Measurements from ENCODE around the gene HNRNPR. TPM values are rescaled to one million over a fixed set of nuclear protein-coding genes. Genes with fewer than 3 reads are reported as not detected.
"Not testable (repeated sequence)": the region's sequence is repeated elsewhere in the genome, so short reads cannot be mapped to it uniquely, and the experiment has no call there.

HNRNPR gene
- polyA plus RNA-seq, 3 donors: 253 to 295 (median 288) TPM

- not testable (repeated sequence) for DNase-seq (ENCODE audit: low read depth in 3 of 3, low spot score in 2 of 3)
Measured at GRCh38 chr1:23258082-23258481, 86.0 kb downstream of the HNRNPR start.

GRCh38 chr1:23257371-23257770 lies 86.7 kb downstream of the HNRNPR start:
- DNase-seq (ENCODE audit: low read depth in 3 of 3, low spot score in 2 of 3): not testable (repeated sequence)

Other genes with a start within 250 kb of the HNRNPR start
- gene LUZP1, start 175.4 kb downstream of the HNRNPR start, polyA plus RNA-seq (ENCODE audit: insufficient read length in 3 of 3): 10 to 100 TPM; 31.1 to 36.4 (median 31.4) TPM
- under 1 TPM; 0.17 to 0.33 (median 0.28) TPM for gene HTR1D, start 126.8 kb downstream of the HNRNPR start, polyA plus RNA-seq (ENCODE audit: insufficient read length in 3 of 3)
- 10 to 100 TPM; 36.0 to 38.6 (median 37.7) TPM for gene ZNF436, start 25.6 kb upstream of the HNRNPR start, polyA plus RNA-seq (ENCODE audit: insufficient read length in 3 of 3)
- gene TCEA3, start 80.5 kb upstream of the HNRNPR start, polyA plus RNA-seq (ENCODE audit: insufficient read length in 3 of 3): 10 to 100 TPM; 32.3 to 44.9 (median 43.3) TPM
- gene ASAP3, start 139.9 kb upstream of the HNRNPR start, polyA plus RNA-seq (ENCODE audit: insufficient read length in 3 of 3): 10 to 100 TPM; 29.8 to 36.2 (median 30.5) TPM
- 1 to 10 TPM; 3.8 to 4.7 (median 4.5) TPM for gene E2F2, start 186.9 kb upstream of the HNRNPR start, polyA plus RNA-seq (ENCODE audit: insufficient read length in 3 of 3)
- gene ID3, start 215.2 kb upstream of the HNRNPR start, polyA plus RNA-seq (ENCODE audit: insufficient read length in 3 of 3): 100 to 1,000 TPM; 267 to 340 (median 324) TPM